Activated gamma-delta T cell (primary cell): ENCODE data around the gene HAUS5.
A peak's percentile ranks its signal among the peaks of the same experiment; 100 is the strongest.

Experiments used
- DNase-seq: peaks from one replicate; lab custom pipeline; 2025; lab: John Stamatoyannopoulos, UW

The HAUS5 gene

GRCh38 chr19:35608251-35608650 lies 4.3 kb upstream of the HAUS5 start:
- no peak for DNase-seq

- DNase-seq = no peak
These were observed 2.6 kb upstream of the HAUS5 start for GRCh38 chr19:35609851-35610353.

DNA sequence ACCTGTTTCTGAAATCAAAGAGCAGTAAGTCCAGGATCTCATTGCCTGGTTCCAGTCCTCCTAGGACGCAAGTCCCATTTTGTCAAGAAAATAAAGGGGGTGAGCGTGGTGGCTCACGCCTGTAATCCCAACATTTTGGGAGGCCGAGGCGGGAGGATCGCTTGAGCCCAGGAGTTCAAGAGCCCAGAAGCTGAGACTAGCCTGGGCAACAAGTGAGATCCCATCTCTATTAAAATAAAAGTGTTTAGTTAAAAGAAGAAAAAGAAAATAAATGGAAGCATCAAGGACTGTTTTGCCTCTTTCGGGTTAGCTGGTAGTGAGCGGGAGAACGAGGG lies 344 bp upstream of the HAUS5 start:
- DNase-seq = no peak

DNA sequence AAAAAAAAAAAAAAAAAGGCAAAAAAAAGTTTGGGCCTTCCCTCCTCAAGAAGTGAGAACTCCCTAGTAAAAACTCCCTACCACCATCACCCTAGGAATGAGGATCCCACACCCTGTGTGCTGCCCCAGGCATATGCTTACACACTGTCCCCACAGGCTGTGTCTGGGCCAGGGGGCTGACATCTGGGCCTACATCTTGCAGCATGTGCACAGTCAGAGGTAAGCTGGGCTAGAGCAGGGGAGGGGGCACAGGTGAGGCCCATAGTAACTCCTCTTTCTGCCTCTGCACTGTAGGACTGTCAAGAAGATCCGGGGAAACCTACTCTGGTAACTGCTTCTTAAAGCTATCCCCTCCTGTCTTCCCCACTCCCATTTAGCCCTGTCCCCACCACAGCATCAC lies 1.0 kb downstream of the HAUS5 start:
- no peak for DNase-seq

- DNase-seq = no peak
These were observed 2.5 kb downstream of the HAUS5 start for GRCh38 chr19:35615036-35615435.

GRCh38 chr19:35618857-35619256 lies 6.3 kb downstream of the HAUS5 start:
- DNase-seq = no peak

- no peak for DNase-seq
These were observed 6.9 kb downstream of the HAUS5 start for GRCh38 chr19:35619290-35619923.

DNA sequence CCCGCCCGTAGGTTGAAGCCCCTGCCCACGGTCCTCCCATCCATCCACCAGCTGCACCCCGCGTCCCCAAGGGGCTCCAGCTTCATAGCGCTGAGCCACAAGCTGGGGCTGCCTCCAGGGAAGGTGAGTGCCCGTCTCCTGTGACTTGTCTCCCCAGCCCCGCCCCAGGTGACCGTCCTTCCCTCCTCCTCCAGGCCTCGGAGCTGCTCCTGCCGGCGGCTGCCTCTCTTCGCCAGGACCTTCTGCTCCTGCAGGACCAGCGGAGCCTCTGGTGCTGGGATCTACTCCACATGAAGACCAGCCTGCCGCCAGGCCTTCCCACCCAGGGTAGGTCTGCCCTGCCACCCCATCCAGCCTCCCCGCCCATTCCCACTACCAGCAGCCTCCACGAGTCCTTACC lies 7.5 kb downstream of the HAUS5 start:
- no peak for DNase-seq

DNA sequence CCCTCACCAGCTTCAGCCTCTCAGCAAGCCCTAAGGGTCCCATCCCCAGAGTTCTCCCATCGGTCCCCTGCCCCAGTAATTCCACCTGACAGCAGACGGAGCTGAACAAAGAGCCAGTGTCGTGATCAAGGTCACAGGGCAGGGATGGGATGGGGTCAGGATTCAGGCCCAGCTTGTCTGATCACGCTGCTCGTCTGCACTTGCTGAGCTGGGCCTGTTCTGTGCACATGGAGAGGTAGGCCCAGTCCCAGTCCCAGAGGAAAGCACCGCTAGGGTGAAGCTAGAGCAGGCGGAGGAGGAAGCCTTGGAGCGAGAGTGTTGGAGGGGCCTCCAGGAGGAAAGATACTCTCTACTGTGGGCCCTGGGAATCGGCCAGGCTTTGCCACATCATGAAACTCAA lies 9.2 kb downstream of the HAUS5 start:
- DNase-seq = no peak

- DNase-seq = no peak
These were observed 10.2 kb downstream of the HAUS5 start for GRCh38 chr19:35622750-35623149.

- DNase-seq = no peak
These were observed 10.9 kb downstream of the HAUS5 start for GRCh38 chr19:35623327-35624010.

GRCh38 chr19:35628264-35628564 lies 15.7 kb downstream of the HAUS5 start:
- DNase-seq = no peak

DNA sequence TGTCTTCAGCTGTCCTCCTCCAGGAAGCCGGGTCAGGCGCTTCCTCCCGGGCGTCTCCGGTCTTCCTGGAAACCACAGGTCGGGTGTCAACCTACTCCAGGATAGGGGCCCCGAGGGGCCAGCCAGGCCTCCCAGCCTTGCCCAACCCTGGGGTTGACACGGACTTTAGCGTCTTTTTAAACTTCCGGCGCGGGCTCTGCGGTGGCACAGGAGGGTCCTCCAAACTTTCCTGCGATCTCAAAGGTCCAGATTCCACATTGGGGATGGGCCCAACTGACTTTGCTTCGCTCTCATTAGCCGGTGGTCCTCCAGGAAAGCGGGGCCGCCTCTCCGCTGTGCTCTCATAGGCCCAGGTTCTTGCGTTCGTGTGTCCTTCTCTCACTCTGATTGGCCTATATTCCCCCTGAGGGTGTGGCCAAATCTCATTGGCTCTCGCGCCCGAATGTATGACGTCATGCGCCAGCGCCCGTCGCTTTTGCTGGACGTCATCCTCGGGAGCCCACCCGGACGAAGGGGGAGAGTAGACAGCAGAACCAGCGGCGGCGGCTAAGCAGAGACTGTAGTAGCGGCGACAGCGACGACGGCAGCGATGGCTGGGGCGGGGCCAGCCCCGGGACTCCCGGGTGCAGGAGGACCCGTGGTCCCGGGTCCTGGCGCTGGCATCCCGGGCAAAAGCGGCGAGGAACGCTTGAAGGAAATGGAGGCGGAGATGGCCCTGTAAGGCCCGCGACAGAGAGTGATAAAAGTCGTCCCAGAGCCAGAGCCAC lies 16.2 kb downstream of the HAUS5 start, which contains the start of gene RBM42:
RBM42 (plus strand) TSS at position 472 of the 767 bp plus-strand sequence; CDS start at position 590, 118 bp downstream.
- DNase-seq = peak; percentile 89

GRCh38 chr19:35629332-35629633 lies 16.7 kb downstream of the HAUS5 start:
- no peak for DNase-seq

- DNase-seq = no peak
These were observed 21.3 kb downstream of the HAUS5 start for GRCh38 chr19:35633727-35634440.

DNA sequence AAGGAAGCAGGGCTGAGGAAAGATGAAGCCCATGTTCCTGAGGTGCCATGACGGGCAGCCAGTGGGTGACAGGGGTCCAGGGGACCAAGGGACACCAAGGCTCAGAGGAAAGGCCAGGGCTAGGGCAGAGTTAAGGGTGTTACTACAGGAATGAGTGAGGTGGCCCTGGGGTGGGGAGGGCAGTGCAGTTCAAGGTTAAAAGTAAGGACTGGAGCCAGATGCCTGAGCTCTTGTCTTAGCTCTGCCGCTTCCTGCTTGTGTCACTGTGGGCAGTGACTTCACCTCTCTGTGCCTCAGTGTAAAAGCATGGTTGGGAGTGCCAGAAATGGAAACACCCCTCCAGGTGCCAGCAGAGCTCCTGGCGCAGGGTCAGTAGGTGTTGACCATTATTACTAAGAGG lies 24.1 kb downstream of the HAUS5 start:
- no peak for DNase-seq

DNA sequence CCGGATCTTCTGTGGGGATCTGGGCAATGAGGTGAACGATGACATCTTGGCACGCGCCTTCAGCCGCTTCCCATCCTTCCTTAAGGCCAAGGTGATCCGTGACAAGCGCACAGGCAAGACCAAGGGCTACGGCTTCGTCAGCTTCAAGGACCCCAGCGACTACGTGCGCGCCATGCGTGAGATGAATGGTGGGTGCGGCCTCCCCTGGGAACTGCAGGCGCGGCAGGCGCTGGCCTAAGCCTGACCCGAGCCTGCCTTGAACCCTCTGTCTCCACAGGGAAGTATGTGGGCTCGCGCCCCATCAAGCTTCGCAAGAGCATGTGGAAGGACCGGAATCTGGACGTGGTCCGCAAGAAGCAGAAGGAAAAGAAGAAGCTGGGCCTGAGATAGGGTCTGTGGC lies 24.6 kb downstream of the HAUS5 start:
- no peak for DNase-seq

GRCh38 chr19:35639321-35639639 lies 26.7 kb downstream of the HAUS5 start:
- no peak for DNase-seq

DNA sequence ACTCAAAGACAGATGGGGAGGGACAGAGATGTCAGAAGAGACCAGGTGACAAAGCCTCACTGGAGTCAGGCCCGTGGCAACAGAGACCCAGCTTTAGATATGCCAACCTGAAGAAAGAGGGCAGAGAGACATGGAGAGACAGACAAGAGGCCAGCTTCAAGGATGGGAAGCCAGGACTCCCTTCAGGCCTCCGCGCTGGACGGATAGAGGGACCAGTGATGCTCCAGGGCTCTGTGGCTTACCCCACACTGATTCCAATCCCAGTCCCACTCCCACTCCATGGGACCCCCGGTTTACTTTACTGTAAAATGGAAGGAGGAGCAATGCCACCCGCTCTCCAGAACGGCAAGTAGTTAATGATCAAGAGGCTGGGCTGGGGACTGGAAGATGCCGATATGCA lies 27.3 kb downstream of the HAUS5 start:
- DNase-seq = no peak

DNA sequence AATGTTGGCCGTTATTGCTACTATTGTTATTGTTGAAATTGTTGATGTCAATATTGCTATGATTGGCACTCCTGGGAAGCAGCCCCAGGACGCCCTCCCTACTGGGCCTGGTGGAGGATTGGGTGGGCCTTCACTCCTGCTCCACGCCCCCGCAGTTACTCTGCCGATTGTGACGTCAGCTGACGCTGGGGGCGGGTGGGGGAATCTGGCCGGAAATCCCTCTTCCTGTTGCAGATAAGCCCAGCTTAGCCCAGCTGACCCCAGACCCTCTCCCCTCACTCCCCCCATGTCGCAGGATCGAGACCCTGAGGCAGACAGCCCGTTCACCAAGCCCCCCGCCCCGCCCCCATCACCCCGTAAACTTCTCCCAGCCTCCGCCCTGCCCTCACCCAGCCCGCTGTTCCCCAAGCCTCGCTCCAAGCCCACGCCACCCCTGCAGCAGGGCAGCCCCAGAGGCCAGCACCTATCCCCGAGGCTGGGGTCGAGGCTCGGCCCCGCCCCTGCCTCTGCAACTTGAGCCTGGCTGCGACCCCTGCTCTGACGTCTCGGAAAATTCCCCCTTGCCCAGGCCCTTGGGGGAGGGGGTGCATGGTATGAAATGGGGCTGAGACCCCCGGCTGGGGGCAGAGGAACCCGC lies 29.1 kb downstream of the HAUS5 start, which contains the start of gene ETV2:
ETV2 (plus strand) TSS at position 231 of the 637 bp plus-strand sequence. CDS start 716 bp downstream, outside the sequence.
- DNase-seq = no peak

- no peak for DNase-seq
These were observed 29.8 kb downstream of the HAUS5 start for GRCh38 chr19:35642312-35642711.

GRCh38 chr19:35642798-35643254 lies 30.3 kb downstream of the HAUS5 start:
- no peak for DNase-seq
